Endothelial cell of umbilical vein (primary cell): ENCODE results near the gene ARMH1. TPM values are rescaled to one million over a fixed set of nuclear protein-coding genes. Genes with fewer than 3 reads are reported as not detected.

Experiments
- BruUV-seq: library from RNA; stranded (reverse); fragments of 400-500 nt; replicated peaks from 2 replicates; lab custom pipeline; 2021; lab: Mats Ljungman, UMichigan
- CTCF ChIA-PET: fragments of 300-600, 350-600 bp; sonication (Branson Sonifier 250); formaldehyde crosslinking; loops from one replicate; lab custom pipeline; 2021; ENCODE audit warnings: antibody characterized with exemption, inconsistent platforms; lab: Charles Lee
- POLR2A ChIA-PET: fragments of 300-600, 350-600 bp; sonication (Branson Sonifier 250); formaldehyde crosslinking; loops from one replicate; lab custom pipeline; 2021; ENCODE audit warnings: antibody characterized with exemption, inconsistent platforms; lab: Charles Lee
- DNase-seq: peaks from one replicate; pipeline ENCODE4 v3.0.0-alpha.2; 2011; ENCODE audit warnings: low read depth, low spot score
- FAIRE-seq: peaks from 2 replicates; lab custom pipeline; 2011; peaks lifted over from hg19 to GRCh38; lab: Jason Lieb, UNC
- H2AFZ ChIP-seq: 2 replicates; pipeline ENCODE4 v1.6.0; 2012; ENCODE audit warnings: low read depth, low read length, control low read depth, inconsistent platforms
- H3K27ac ChIP-seq: 2 replicates; pipeline ENCODE4 v1.5.1; 2011; ENCODE audit warnings: low read depth, mild to moderate bottlenecking, control low read depth, low read length, moderate library complexity; ENCODE audit not compliant: insufficient read depth
- H3K27me3 ChIP-seq, 2 experiments: 2 replicates each; pipeline versions ENCODE4 v1.6.0 to v1.6.1; 2011; ENCODE audit warnings: low read length in 2 of 2, mixed read lengths in 1 of 2; ENCODE audit not compliant: control insufficient read depth in 2 of 2, insufficient read depth in 2 of 2
- H3K36me3 ChIP-seq, 2 experiments: 2 replicates in 1 of 2; 3 replicates in 1 of 2; pipeline ENCODE4 v1.5.1; 2011; ENCODE audit warnings: low read length in 2 of 2, mild to moderate bottlenecking in 1 of 2, moderate library complexity in 1 of 2; ENCODE audit not compliant: control insufficient read depth in 2 of 2, insufficient read depth in 2 of 2; ENCODE audit errors: extremely low read depth in 1 of 2
- H3K4me1 ChIP-seq: 3 replicates; pipeline ENCODE4 v1.5.1; 2011; ENCODE audit warnings: mild to moderate bottlenecking, low read length; ENCODE audit not compliant: control insufficient read depth, insufficient read depth; ENCODE audit errors: extremely low read depth
- H3K4me2 ChIP-seq: 2 replicates; pipeline ENCODE4 v1.6.1; 2011; ENCODE audit warnings: low read length, control low read depth, mixed read lengths; ENCODE audit not compliant: insufficient read depth
- H3K4me3 ChIP-seq, 3 experiments: fragments of 200-600 bp in 1 of 3; sonication (generic), shearing (Covaris generic) in 1 of 3; replicated peaks in 1 of 3; 2 replicates each; pipeline ENCODE4 v1.5.1; 2011 to 2016; ENCODE audit warnings: control low read depth in 3 of 3, low read length in 3 of 3, mild to moderate bottlenecking in 2 of 3, inconsistent platforms in 1 of 3, low read depth in 1 of 3, moderate library complexity in 1 of 3; ENCODE audit not compliant: insufficient read depth in 1 of 3
- H3K79me2 ChIP-seq: 2 replicates; pipeline ENCODE4 v1.6.0; 2012; ENCODE audit warnings: low read length, inconsistent platforms; ENCODE audit not compliant: control insufficient read depth, insufficient read depth
- H3K9ac ChIP-seq: replicated peaks from 2 replicates; pipeline ENCODE3; 2011; ENCODE audit warnings: low read length, control low read depth; ENCODE audit not compliant: insufficient read depth; ENCODE audit errors: extremely low read depth
- H3K9me1 ChIP-seq: replicated peaks from 3 replicates; pipeline ENCODE4 v1.6.0; 2011; ENCODE audit warnings: mild to moderate bottlenecking, low read length; ENCODE audit not compliant: control insufficient read depth, insufficient read depth; ENCODE audit errors: extremely low read depth
- H3K9me3 ChIP-seq: replicated peaks from 2 replicates; pipeline ENCODE4 v1.5.1; 2012; ENCODE audit warnings: low read length, inconsistent platforms; ENCODE audit not compliant: control insufficient read depth, insufficient read depth
- H4K20me1 ChIP-seq: replicated peaks from 2 replicates; pipeline ENCODE3; 2011; ENCODE audit warnings: mild to moderate bottlenecking, low read length; ENCODE audit not compliant: control insufficient read depth, insufficient read depth; ENCODE audit errors: extremely low read depth
- EZH2 ChIP-seq: IDR thresholded peaks from 2 replicates; pipeline ENCODE4 v1.6.1; 2012; ENCODE audit warnings: borderline replicate concordance, low read depth, mild to moderate bottlenecking, moderate library complexity, low read length, inconsistent platforms; ENCODE audit not compliant: severe bottlenecking
- FOS ChIP-seq: IDR thresholded peaks from 2 replicates; pipeline ENCODE4 v1.6.1; 2011; ENCODE audit warnings: mild to moderate bottlenecking, low read length, moderate library complexity, borderline replicate concordance; ENCODE audit not compliant: insufficient read depth
- GATA2 ChIP-seq: IDR thresholded peaks from 2 replicates; pipeline ENCODE4 v1.7.0; 2011; ENCODE audit warnings: low read depth, mild to moderate bottlenecking, moderate library complexity, mixed read lengths, low read length; ENCODE audit not compliant: insufficient read length, insufficient read depth
- JUN ChIP-seq: IDR thresholded peaks from 2 replicates; pipeline ENCODE4 v1.6.1; 2011; ENCODE audit warnings: borderline replicate concordance, low read depth; ENCODE audit not compliant: insufficient read length, insufficient read depth
- MYC ChIP-seq: IDR thresholded peaks from one replicate; pipeline ENCODE4 v1.6.1; 2011; ENCODE audit warnings: mild to moderate bottlenecking, low read depth, low read length
- POLR2A ChIP-seq: IDR thresholded peaks from 2 replicates; pipeline ENCODE4 v1.6.1; 2012; ENCODE audit warnings: low read depth, mild to moderate bottlenecking, control low read depth, low read length
- POLR2AphosphoS5 ChIP-seq: IDR thresholded peaks from 2 replicates; pipeline ENCODE4 v1.6.1; 2012; ENCODE audit warnings: low read depth, mild to moderate bottlenecking, control low read depth, low read length, moderate library complexity; ENCODE audit not compliant: insufficient read depth
- dilution Hi-C: fragments of 300-500 bp; cut with MboI; formaldehyde crosslinking; loops from one replicate; pipeline ENCODE4 v1.15.0; 2019; ENCODE audit warnings: low sequenced_read_pairs; ENCODE audit not compliant: extremely low pct_ligation_motif_present
- intact Hi-C: fragments of 100-400 bp; cut with micrococcal nuclease; formaldehyde crosslinking; loops from one replicate; pipeline ENCODE4 v1.10.0; 2022
- polyA plus RNA-seq, 4 experiments: library from polyadenylated mRNA; depleted of rRNA in 3 of 4; stranded (reverse) in 3 of 4; unstranded in 1 of 4; fragments of >200 nt; gene quantifications; 2 replicates each; pipeline versions ENCODE4 v1.2.1 to v1.2.3, GENCODE V29; 2011 to 2012; ENCODE audit warnings: missing spikeins in 1 of 4
- total RNA-seq: library from RNA; stranded (reverse); gene quantifications from 2 replicates; pipeline ENCODE4 v1.2.3, GENCODE V29; 2021
- TF ChIP-seq, protein P1 (sequence below), 2 donors: IDR thresholded peaks; 1 replicate in 1 of 2; 2 replicates in 1 of 2; pipeline ENCODE4 v1.5.1; 2011; ENCODE audit warnings: low read length in 2 of 2, mild to moderate bottlenecking in 2 of 2, moderate library complexity in 2 of 2, control low read depth in 1 of 2, inconsistent platforms in 1 of 2, low read depth in 1 of 2; ENCODE audit not compliant: insufficient read depth in 1 of 2; ENCODE audit errors: extremely low read depth in 1 of 2
- TF ChIP-seq, protein P2 (sequence below): IDR thresholded peaks from 2 replicates; pipeline ENCODE4 v1.6.1; 2011; ENCODE audit not compliant: insufficient read depth, insufficient read length

ARMH1 gene
- total and polyA plus RNA-seq, 2 donors (not counting 3 experiments of a cell fraction or from before 2014, with no cell fraction given), result 0.17 TPM; not detected in 1

- H3K27ac ChIP-seq, result no peak overlapping the region
- dilution Hi-C loops, result no loop called here
- H3K9ac ChIP-seq, result no peak overlapping the region
- ChIA-PET CTCF (interaction anchor here (1.4 kb wide), 1 partner anchor 29 kb away, joined by 3 read pairs; no protein-coding TSS in a partner anchor), POLR2A (no interaction called here)
- H3K4me1 ChIP-seq, result peaks cover 2% of the 10 kb centered on the region
- no peak for FAIRE-seq
- H3K4me3 ChIP-seq, result no peak overlapping the region
- H3K36me3 ChIP-seq, result no peaks in the 10 kb centered on the region
- H3K4me2 ChIP-seq, result no peak overlapping the region
- H2AFZ ChIP-seq, result no peak overlapping the region
- no peaks in the 10 kb centered on the region for H4K20me1 ChIP-seq
- H3K27me3 ChIP-seq, result peaks cover 0 to 4% of the 10 kb centered on the region in 2 experiments
- H3K9me3 ChIP-seq, result no peaks in the 10 kb centered on the region
- BruUV-seq, result no TSS peak
- no peaks in the 10 kb centered on the region for H3K9me1 ChIP-seq
- no peaks in the 10 kb centered on the region for H3K79me2 ChIP-seq
- no peak for DNase-seq
- TF ChIP-seq, protein P1, sequence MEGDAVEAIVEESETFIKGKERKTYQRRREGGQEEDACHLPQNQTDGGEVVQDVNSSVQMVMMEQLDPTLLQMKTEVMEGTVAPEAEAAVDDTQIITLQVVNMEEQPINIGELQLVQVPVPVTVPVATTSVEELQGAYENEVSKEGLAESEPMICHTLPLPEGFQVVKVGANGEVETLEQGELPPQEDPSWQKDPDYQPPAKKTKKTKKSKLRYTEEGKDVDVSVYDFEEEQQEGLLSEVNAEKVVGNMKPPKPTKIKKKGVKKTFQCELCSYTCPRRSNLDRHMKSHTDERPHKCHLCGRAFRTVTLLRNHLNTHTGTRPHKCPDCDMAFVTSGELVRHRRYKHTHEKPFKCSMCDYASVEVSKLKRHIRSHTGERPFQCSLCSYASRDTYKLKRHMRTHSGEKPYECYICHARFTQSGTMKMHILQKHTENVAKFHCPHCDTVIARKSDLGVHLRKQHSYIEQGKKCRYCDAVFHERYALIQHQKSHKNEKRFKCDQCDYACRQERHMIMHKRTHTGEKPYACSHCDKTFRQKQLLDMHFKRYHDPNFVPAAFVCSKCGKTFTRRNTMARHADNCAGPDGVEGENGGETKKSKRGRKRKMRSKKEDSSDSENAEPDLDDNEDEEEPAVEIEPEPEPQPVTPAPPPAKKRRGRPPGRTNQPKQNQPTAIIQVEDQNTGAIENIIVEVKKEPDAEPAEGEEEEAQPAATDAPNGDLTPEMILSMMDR (IDR thresholded peaks at IDR 0.05; ENCODE audit: extremely low read depth in 1 of 2, insufficient read depth in 1 of 2, low read depth in 1 of 2, low read length in 2 of 2), result no peak
- TF ChIP-seq FOS, result no peak
- no peak for TF ChIP-seq GATA2
- TF ChIP-seq, protein P2, sequence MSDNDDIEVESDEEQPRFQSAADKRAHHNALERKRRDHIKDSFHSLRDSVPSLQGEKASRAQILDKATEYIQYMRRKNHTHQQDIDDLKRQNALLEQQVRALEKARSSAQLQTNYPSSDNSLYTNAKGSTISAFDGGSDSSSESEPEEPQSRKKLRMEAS, result no peak
- TF ChIP-seq MYC, result no peak
- no peak for TF ChIP-seq JUN
- no peak for TF ChIP-seq POLR2AphosphoS5
- no peak for TF ChIP-seq EZH2
- TF ChIP-seq POLR2A, result no peak
- intact Hi-C loops, result loop anchor here (5.0 kb wide), 1 partner anchor 279 kb away; the partner anchor contains the start of genes HECTD3 and UROD
These were observed 59.3 kb downstream of the ARMH1 start for GRCh38 chr1:44733784-44734183.
